GM06990 (cell line): Measurements from ENCODE around the gene CCDC175.

Experiments used
- DNase-seq: peaks from one replicate; pipeline ENCODE4 v3.0.0-alpha.2; 2011; ENCODE audit not compliant: insufficient read length; ENCODE audit errors: extremely low read depth
- H3K27me3 ChIP-seq: replicated peaks from 2 replicates; pipeline ENCODE4 v1.6.0; 2011; ENCODE audit warnings: low read length; ENCODE audit not compliant: control insufficient read depth, insufficient read depth
- H3K36me3 ChIP-seq: 2 replicates; pipeline ENCODE4 v1.5.1; 2011; ENCODE audit warnings: low read length; ENCODE audit not compliant: control insufficient read depth, insufficient read depth
- H3K4me3 ChIP-seq: replicated peaks from 2 replicates; pipeline ENCODE4 v1.5.1; 2011; ENCODE audit warnings: low read depth, mild to moderate bottlenecking, control low read depth, low read length
- CTCF ChIP-seq: IDR thresholded peaks from 2 replicates; pipeline ENCODE4 v1.5.1; 2011; ENCODE audit warnings: low read length, control low read depth, mild to moderate bottlenecking, inconsistent platforms; ENCODE audit not compliant: insufficient read depth, poor library complexity, severe bottlenecking

The CCDC175 gene

DNA sequence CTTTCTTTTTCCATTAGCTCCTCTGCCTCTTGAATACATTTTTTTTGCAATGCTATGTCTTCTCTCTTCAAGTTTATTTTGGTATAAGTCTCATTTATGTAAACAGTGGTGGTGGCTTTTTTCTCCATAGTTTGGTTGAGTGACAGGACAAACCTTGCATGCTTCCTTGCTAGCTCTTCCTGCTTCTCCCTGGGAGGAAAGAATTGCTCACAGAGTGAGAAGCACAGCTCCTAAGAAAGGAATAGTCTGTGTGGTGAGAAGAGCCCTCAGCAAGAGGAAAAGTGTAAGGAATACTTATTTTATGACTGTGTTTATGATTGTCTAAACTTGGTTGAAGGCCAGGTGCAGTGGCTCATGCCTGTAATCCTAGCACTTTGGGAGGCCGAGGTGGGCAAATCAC, 11.5 kb downstream of the CCDC175 start:
- no peak for TF ChIP-seq CTCF
- H3K36me3 ChIP-seq: no peaks in the 10 kb centered on the region
- no peak overlapping the region for H3K4me3 ChIP-seq
- no peaks in the 10 kb centered on the region for H3K27me3 ChIP-seq
- DNase-seq: no peak

DNA sequence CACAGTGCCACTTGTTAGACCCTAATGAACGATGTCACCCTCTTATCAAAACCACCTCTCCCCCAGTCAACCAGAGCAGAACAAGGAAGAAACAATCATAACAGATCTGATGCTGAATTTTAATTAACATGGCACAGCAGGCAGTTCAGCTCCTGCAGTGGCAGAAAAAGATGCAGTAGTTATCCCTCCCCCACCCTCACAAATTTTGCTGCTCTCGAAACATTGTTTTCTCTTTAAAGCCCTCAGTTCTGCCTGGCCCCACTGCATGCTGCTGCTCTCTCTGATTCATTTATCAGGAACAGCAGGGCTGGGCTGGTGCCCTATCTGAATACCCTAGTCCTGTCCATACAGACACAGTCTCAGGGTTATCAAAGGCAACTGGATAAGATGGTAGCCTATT, 12.2 kb downstream of the CCDC175 start:
- no peak for DNase-seq
- Histone ChIP-seq H3K4me3 (no peak overlapping the region), H3K36me3 (no peaks in the 10 kb centered on the region), H3K27me3 (no peaks in the 10 kb centered on the region)
- no peak for TF ChIP-seq CTCF

DNA sequence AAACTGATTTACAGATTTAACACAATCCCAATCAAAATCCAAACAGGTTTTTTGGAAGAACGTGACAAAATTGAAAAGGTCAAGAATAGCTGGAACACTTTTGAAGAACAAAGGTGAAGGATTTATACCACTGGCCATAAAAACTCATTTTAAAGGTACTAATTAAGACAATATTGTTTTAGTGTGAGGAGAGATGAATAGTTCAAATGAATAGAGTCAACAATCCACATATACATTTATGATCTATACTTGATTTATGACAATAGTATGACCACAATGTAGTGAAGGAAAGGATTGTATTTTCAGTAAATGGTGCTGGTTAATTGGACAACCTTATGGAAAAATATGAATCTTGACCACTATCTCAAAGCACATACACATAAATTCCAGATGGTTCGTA, 29.3 kb downstream of the CCDC175 start:
- Histone ChIP-seq H3K36me3 (no peaks in the 10 kb centered on the region), H3K27me3 (no peaks in the 10 kb centered on the region), H3K4me3 (no peak overlapping the region)
- no peak for DNase-seq
- TF ChIP-seq CTCF: no peak

GRCh38 chr14:59543873-59544272, 32.7 kb downstream of the CCDC175 start:
- TF ChIP-seq CTCF: no peak
- Histone ChIP-seq H3K27me3 (no peaks in the 10 kb centered on the region), H3K4me3 (no peak overlapping the region), H3K36me3 (no peaks in the 10 kb centered on the region)
- no peak for DNase-seq

GRCh38 chr14:59541731-59542130, 34.9 kb downstream of the CCDC175 start:
- no peak overlapping the region for H3K4me3 ChIP-seq
- no peak for DNase-seq
- TF ChIP-seq CTCF: no peak
- no peaks in the 10 kb centered on the region for H3K27me3 ChIP-seq
- H3K36me3 ChIP-seq: no peaks in the 10 kb centered on the region

DNA sequence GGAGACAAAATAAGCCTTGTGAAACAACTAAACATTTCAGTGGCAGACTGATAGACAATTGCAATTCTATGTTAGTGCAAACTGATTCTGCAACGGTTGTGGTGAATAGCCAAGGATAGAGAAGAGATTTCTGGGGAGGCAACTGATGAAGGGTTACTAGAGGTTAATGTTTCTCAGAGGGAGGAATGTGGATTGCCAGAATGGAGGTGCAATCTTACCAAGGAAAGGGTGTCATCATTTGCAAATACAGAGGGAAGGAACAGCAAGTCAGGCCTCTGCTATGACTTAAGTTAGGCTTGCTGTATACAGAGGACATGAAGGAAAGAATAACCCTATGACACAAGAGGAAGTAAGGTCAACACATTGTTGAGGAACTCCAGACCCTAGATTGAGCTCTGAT, 35.8 kb downstream of the CCDC175 start:
- Histone ChIP-seq H3K36me3 (no peaks in the 10 kb centered on the region), H3K4me3 (no peak overlapping the region), H3K27me3 (no peaks in the 10 kb centered on the region)
- no peak for DNase-seq
- TF ChIP-seq CTCF: no peak
